Ureter (tissue), 1 donor: Measurements from ENCODE around the gene GTF2H4. TPM values are rescaled to one million over a fixed set of nuclear protein-coding genes. Genes with fewer than 3 reads are reported as not detected.

Experiments used
- DNase-seq: peaks from one replicate; pipeline ENCODE4 v3.0.0-alpha.2; 2020; ENCODE audit warnings: low spot score
- total RNA-seq: library from RNA; stranded (reverse); gene quantifications from one replicate; pipeline ENCODE4 v1.2.4, GENCODE V29; 2023
- donor health status: DM: yes; HTN: yes; CAD: no.

Gene GTF2H4
- total RNA-seq, 1 donor from 2014 or later: 30.4 TPM

DNA sequence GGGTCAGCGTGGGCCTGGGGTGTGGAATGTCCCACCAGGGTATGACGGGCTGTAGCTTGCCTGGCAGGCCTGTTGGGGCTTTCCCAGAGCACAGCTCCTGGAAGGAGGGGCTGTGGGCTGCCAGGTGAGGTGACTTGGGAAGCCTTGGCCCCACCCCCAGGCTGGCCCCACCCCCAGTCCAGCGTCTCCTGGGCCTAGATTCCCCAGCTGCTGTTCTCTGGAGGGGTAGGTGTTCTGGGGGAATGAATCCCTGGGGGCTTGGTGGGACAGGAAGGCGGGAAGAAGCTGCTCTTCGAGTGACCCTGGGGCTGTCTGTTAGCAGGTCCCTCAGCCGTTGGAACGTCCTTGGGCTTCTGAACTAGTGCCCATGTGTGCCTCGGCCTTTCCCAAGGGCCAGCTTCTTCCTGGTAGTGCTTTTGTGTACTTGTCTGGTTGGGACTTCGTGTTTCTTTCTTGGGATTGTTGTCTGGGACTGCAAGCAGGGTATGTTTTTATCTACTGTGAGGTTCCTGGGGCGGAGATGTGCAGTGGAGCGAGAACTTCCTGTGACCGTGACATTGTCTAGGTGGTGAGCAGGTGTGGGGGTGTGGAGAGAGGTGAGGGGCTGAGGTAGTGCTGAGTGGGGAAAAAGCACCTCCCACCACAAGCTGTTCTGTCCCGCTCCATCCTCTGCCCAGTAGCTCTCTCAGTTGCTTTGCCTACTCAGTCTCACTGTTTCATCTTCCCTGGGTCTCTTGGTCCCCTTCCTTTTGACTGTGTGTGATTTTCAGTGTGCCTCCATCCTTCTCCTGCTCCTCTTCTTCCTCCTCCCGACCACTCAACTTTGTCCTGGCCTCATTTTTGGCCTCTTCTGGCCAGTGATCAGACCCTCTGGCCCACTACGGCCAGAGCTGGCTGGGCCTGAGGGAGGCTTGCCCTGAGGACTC is 25.0 kb upstream of the GTF2H4 start:
- peak; percentile 84 for DNase-seq

GRCh38 chr6:30883685-30884520 is 24.1 kb upstream of the GTF2H4 start, which contains the start of gene DDR1:
TSS of gene DDR1 (plus strand) at chr6:30884519. CDS start at chr6:30888730, 4,211 bp downstream.
- peak; percentile 88 for DNase-seq

GRCh38 chr6:30884521-30885480 is 23.2 kb upstream of the GTF2H4 start:
- no peak for DNase-seq

DNA sequence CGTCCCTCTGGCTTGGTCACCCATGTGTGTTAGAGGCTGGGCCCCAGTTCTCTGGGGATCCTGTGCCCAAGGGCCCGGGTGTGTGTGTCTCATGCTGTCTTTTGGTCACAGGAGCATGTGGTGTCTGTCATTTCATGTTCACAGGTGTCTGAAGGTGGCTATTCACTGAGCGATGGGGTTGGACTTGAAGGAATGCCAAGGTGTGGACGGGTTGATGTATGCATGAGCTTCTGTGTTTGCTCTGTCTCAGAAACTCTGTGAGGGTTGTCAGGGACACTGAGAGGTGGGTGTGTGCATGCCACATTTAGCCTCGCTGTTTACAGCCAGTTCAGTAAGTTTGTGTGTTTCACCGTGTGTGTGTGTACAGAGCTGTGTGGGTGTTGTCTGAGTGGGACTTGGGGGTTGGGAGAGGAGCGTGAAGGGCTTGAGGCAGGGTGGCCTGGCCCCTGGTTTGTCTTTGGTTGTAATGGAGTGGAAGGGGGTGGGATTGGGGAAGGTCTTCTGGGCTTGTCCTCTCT is 22.5 kb upstream of the GTF2H4 start:
- no peak for DNase-seq

DNA sequence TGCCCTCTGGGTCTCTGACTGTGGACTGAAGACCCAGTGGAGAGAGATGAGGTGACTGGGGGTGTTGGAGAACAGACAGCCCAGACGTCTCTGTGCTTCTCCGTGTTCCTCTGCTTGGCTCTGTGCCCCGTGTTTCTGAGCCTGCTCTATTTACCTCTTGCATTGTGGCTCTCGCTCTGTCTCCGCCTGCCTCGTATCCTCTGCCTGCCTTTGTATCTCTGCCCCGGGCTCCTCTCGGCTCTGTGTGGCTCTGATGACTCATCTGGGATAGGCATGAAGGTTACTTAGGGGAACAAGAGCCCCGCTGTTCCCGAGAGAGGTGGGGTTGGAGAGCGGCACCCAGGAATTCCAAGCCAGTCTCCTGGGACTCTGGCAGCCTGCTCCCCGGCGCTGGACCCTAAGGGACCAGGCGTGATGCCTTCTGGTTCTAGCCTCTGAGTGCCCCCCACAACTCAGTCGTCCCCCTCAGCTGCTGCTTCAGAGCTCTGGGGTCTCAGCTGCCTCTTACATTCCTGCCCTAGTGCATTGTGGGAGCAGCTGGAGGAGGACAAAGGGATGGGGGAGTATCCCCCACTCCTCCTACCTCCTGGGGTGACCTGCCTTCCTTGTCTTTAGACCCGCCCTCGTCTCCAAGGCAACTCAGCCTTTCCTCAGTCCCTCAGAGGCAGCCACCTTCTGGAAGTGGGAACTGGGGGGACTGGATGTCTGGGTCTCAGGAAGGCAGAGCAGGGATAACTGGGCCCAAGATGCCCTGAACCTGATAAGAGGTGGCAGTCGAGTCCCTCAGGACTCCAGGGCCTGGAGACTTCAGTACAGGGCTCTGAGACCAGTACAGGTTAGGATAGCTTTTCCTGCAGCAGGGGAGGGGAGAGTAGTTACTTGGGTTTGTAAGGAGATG is 21.8 kb upstream of the GTF2H4 start:
- no peak for DNase-seq

DNA sequence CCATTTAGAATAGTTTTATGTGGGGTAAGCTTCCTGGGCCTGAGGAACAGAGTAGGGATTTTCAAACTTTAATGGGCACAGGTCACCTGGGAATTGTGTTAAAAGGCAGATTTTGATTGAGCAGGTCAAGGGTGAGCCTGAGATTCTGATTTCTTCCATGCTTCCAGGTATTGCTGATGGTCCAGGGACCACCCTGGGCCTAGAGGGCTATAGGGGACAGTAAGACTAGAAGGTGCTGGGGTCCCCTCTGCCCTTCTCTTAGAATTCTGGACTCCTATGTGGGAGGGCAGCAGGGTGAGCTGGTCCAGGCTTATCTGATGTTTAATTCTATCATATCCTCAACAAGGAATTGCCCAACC is 21.1 kb upstream of the GTF2H4 start:
- DNase-seq: no peak

GRCh38 chr6:30887901-30888815 is 19.8 kb upstream of the GTF2H4 start:
- DNase-seq: no peak

DNA sequence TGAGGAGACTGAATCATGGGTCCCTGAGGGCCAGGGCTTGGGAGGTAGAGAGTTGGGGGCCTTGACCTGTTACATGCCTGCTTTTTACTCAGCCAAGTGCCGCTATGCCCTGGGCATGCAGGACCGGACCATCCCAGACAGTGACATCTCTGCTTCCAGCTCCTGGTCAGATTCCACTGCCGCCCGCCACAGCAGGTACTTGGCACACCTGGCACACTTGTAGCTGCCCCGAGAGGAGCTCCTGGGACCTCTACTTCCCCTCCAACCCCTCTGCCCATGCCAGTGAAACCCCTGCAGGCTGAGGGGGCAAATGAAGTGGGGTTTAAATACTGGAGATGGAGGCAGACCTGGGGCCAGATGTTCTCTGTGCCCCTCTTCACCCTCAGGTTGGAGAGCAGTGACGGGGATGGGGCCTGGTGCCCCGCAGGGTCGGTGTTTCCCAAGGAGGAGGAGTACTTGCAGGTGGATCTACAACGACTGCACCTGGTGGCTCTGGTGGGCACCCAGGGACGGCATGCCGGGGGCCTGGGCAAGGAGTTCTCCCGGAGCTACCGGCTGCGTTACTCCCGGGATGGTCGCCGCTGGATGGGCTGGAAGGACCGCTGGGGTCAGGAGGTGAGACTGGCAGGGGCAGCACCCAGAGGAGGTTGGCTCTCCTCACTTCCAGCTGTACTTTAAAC is 19.1 kb upstream of the GTF2H4 start:
- DNase-seq: no peak

DNA sequence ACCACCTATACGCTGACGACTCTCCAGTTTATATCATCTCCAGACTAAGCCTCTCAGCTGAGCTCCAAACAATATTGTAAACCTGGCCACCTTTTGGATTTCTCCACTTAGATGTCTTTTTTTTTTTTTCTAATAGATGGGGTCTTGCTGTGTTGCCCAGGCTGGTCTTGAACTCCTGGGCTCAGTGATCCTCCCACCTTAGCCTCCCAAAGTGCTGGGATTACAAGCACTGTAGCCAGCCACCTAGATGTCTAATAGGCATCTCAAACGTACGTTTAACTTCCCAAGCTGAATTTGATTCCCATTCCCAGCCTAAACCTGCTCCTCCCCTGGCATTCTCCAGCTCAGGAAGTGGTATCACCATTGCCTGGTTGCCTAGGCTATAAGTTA is 18.5 kb upstream of the GTF2H4 start:
- DNase-seq: no peak

- peak; percentile 49 for DNase-seq
Observed at GRCh38 chr6:30889921-30890645, 17.9 kb upstream of the GTF2H4 start.

- DNase-seq: no peak
Observed at GRCh38 chr6:30890646-30891449, 17.2 kb upstream of the GTF2H4 start.

DNA sequence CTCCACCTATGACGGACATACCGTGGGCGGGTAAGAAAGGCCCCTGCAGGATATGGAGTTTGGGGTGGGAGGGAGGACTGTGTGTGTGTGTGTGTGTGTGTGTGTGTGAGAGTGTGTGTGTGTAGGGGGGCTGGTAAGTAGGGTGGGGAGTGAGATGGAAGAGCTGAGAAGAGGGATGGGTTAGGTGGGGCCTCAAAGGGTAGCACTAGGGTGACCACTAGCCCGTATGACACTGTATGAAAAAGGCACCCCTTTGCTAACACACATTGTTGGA is 16.6 kb upstream of the GTF2H4 start:
- no peak for DNase-seq

- DNase-seq: no peak
Observed at GRCh38 chr6:30891816-30892538, 16.0 kb upstream of the GTF2H4 start.

- DNase-seq: no peak
Observed at GRCh38 chr6:30893001-30893591, 14.9 kb upstream of the GTF2H4 start.

DNA sequence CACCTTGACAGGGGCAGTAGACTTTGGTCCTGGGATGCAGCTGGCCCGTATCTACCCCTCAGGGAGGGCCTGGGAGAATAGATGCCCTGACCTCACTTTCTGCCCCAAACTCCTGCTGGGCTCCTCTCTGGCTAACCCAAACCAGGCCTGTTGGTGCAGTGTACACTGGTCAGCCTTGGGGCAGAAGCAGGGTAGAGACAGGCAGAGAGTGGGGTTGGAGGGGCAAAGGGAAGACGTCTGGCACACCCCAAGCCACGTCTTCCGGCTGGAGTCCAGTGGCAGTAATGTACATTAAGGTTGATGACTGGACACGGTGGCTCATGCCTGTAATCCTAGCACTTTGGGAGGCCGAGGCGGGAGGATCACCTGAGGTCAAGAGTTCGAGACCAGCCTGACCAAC is 14.3 kb upstream of the GTF2H4 start:
- no peak for DNase-seq

DNA sequence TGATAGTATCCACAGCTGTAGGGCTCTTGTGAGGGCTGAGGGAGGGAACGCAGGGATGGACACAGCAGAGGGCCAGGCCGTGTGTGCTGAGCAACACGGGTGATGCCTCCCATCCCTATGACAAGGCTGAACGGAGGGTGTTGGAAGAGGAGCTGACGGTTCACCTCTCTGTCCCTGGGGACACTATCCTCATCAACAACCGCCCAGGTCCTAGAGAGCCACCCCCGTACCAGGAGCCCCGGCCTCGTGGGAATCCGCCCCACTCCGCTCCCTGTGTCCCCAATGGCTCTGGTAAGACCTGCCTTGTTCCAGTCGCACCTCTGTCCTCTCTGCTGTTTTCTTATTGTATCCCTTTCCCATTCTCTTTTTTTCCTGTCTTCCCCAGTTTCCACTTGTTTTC is 13.6 kb upstream of the GTF2H4 start:
- DNase-seq: no peak
